ENCODE data around the gene LYSMD4.
A peak's percentile ranks its signal among the peaks of the same experiment; 100 is the strongest.
"Not testable (repeated sequence)": the region's sequence is repeated elsewhere in the genome, so short reads cannot be mapped to it uniquely, and the experiment has no call there.

The LYSMD4 gene

GRCh38 chr15:99752556-99752955 is 19.3 kb upstream of the LYSMD4 start:
- no peak overlapping the region for H3K4me3 ChIP-seq (ENCODE audit: low read length in 2 of 2)
- no peak overlapping the region for H3K9ac ChIP-seq (ENCODE audit: low read depth, low read length, poor library complexity)
- no peak overlapping the region for H3K23ac ChIP-seq (ENCODE audit: low read depth, low read length, poor library complexity)
- no peak overlapping the region for H2BK5ac ChIP-seq (ENCODE audit: low read length)
- no peak overlapping the region for H3K4me2 ChIP-seq (ENCODE audit: insufficient read depth, low read length, poor library complexity, severe bottlenecking)
- no peak overlapping the region for H2BK15ac ChIP-seq (ENCODE audit: low read length)
- no peaks in the 10 kb centered on the region for H3K36me3 ChIP-seq (replicated peaks in 1 of 2; ENCODE audit: control insufficient read depth in 2 of 2, insufficient read depth in 2 of 2, low read length in 2 of 2)
- H4K8ac ChIP-seq (ENCODE audit: low read depth, low read length): no peak overlapping the region
- no peak overlapping the region for H3K4ac ChIP-seq (ENCODE audit: low read length)
- no peak overlapping the region for H2AFZ ChIP-seq (ENCODE audit: low read length)
- no CpG with 5 or more reads among the region's 4 CpGs for WGBS, 2 donors (ENCODE audit: extremely low coverage in 2 of 2, insufficient read length in 2 of 2, insufficient replicate concordance in 1 of 2)
- no peaks in the 10 kb centered on the region for H3K9me3 ChIP-seq (replicated peaks in 1 of 2; ENCODE audit: control insufficient read depth in 2 of 2, insufficient read depth in 1 of 2, low read depth in 1 of 2, low read length in 2 of 2)
- H3K79me1 ChIP-seq (ENCODE audit: low read depth, low read length): no peaks in the 10 kb centered on the region
- peaks cover 0 to 7% (median 0%) of the 10 kb centered on the region in 3 experiments for H3K27me3 ChIP-seq (ENCODE audit: control insufficient read depth in 3 of 3, insufficient read depth in 3 of 3, low read depth in 1 of 3, low read length in 3 of 3)
- no peak overlapping the region for H4K91ac ChIP-seq (ENCODE audit: low read depth, low read length, poor library complexity)
- H3K14ac ChIP-seq (ENCODE audit: low read length): no peak overlapping the region
- no peak overlapping the region for H2BK120ac ChIP-seq (ENCODE audit: low read depth, low read length)
- H3K27ac ChIP-seq (replicated peaks; ENCODE audit: low read length): no peak overlapping the region
- H3K18ac ChIP-seq (ENCODE audit: low read length): no peak overlapping the region
- H2AK5ac ChIP-seq (ENCODE audit: low read depth, low read length): no peak overlapping the region
- H2BK12ac ChIP-seq (ENCODE audit: low read length): no peak overlapping the region
- peaks cover 3 to 5% of the 10 kb centered on the region in 2 donors for H3K4me1 ChIP-seq (ENCODE audit: control insufficient read depth in 2 of 2, insufficient read depth in 1 of 2, low read depth in 1 of 2, low read length in 2 of 2)
- DNase-seq (ENCODE audit: low spot score): no peak

DNA sequence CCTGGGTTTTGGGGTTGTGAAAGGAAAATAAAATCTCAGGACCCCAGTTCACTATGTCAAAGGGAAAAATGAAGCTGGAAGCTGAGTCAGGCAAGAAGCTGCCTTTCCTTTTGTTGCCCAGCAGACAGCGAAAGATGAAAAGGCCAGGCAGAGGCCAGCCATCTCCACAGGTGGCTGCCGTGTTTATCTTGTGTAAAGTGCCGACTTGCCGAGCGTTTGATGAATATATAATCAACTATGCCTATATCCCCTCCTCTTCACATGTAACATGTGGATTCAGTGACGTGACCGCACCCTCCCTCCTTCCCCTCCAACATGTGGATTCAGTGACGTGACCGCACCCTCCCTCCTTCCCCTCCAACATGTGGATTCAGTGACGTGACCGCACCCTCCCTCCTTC is 17.1 kb upstream of the LYSMD4 start:
- no CpG with 5 or more reads among the region's 11 CpGs for WGBS, 2 donors (ENCODE audit: extremely low coverage in 2 of 2, insufficient read length in 2 of 2, insufficient replicate concordance in 1 of 2)
- not testable (repeated sequence) for H2BK120ac ChIP-seq (ENCODE audit: low read depth, low read length); H3K4me2 ChIP-seq (ENCODE audit: insufficient read depth, low read length, poor library complexity, severe bottlenecking); H3K23ac ChIP-seq (ENCODE audit: low read depth, low read length, poor library complexity); H3K4ac ChIP-seq (ENCODE audit: low read length); H3K4me3 ChIP-seq (ENCODE audit: low read length in 2 of 2); H4K8ac ChIP-seq (ENCODE audit: low read depth, low read length); H3K18ac ChIP-seq (ENCODE audit: low read length); H3K9me3 ChIP-seq (replicated peaks in 1 of 2; ENCODE audit: control insufficient read depth in 2 of 2, insufficient read depth in 1 of 2, low read depth in 1 of 2, low read length in 2 of 2); H2BK12ac ChIP-seq (ENCODE audit: low read length); H2BK15ac ChIP-seq (ENCODE audit: low read length); H3K79me1 ChIP-seq (ENCODE audit: low read depth, low read length); H4K91ac ChIP-seq (ENCODE audit: low read depth, low read length, poor library complexity); H2AK5ac ChIP-seq (ENCODE audit: low read depth, low read length); H3K9ac ChIP-seq (ENCODE audit: low read depth, low read length, poor library complexity); H3K36me3 ChIP-seq (replicated peaks in 1 of 2; ENCODE audit: control insufficient read depth in 2 of 2, insufficient read depth in 2 of 2, low read length in 2 of 2); H3K14ac ChIP-seq (ENCODE audit: low read length); H2BK5ac ChIP-seq (ENCODE audit: low read length); H3K4me1 ChIP-seq (ENCODE audit: control insufficient read depth in 2 of 2, insufficient read depth in 1 of 2, low read depth in 1 of 2, low read length in 2 of 2); DNase-seq (ENCODE audit: low spot score); H3K27ac ChIP-seq (replicated peaks; ENCODE audit: low read length); H3K27me3 ChIP-seq (ENCODE audit: control insufficient read depth in 3 of 3, insufficient read depth in 3 of 3, low read depth in 1 of 3, low read length in 3 of 3)
- peak overlapping the region; percentile 18 for H2AFZ ChIP-seq (ENCODE audit: low read length)

DNA sequence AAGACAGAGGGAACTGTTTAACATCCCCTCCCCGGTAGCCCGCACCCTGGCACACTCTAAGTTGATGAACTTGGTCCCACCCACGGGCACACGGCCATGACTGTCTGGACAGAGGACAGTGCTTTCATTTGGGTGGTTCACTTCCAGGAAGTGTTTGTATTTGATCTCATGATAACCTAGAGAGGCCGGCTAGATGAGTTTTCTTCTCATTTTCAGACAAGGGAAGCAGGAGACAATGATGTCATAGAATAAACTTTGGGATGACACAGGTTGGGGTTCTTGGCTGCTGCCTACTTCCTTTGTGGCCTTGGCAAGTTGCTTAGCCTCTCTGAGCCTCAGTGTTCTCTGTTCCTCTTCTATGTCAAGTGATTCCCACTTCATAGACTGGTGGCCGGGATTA is 16.1 kb upstream of the LYSMD4 start:
- no CpG with 5 or more reads among the region's 6 CpGs for WGBS, 2 donors (ENCODE audit: extremely low coverage in 2 of 2, insufficient read length in 2 of 2, insufficient replicate concordance in 1 of 2)
- H3K4me2 ChIP-seq (ENCODE audit: insufficient read depth, low read length, poor library complexity, severe bottlenecking): no peak overlapping the region
- no peak overlapping the region for H3K18ac ChIP-seq (ENCODE audit: low read length)
- H3K4ac ChIP-seq (ENCODE audit: low read length): no peak overlapping the region
- no peak for DNase-seq (ENCODE audit: low spot score)
- H2BK5ac ChIP-seq (ENCODE audit: low read length): no peak overlapping the region
- no peak overlapping the region for H4K91ac ChIP-seq (ENCODE audit: low read depth, low read length, poor library complexity)
- H2AK5ac ChIP-seq (ENCODE audit: low read depth, low read length): no peak overlapping the region
- no peak overlapping the region for H2BK12ac ChIP-seq (ENCODE audit: low read length)
- no peak overlapping the region for H4K8ac ChIP-seq (ENCODE audit: low read depth, low read length)
- H3K36me3 ChIP-seq (replicated peaks in 1 of 2; ENCODE audit: control insufficient read depth in 2 of 2, insufficient read depth in 2 of 2, low read length in 2 of 2): no peaks in the 10 kb centered on the region
- H3K27me3 ChIP-seq (ENCODE audit: control insufficient read depth in 3 of 3, insufficient read depth in 3 of 3, low read depth in 1 of 3, low read length in 3 of 3): peaks cover 0 to 3% (median 0%) of the 10 kb centered on the region in 3 experiments
- H2BK15ac ChIP-seq (ENCODE audit: low read length): no peak overlapping the region
- no peaks in the 10 kb centered on the region for H3K9me3 ChIP-seq (replicated peaks in 1 of 2; ENCODE audit: control insufficient read depth in 2 of 2, insufficient read depth in 1 of 2, low read depth in 1 of 2, low read length in 2 of 2)
- peaks cover 3 to 5% of the 10 kb centered on the region in 2 donors for H3K4me1 ChIP-seq (ENCODE audit: control insufficient read depth in 2 of 2, insufficient read depth in 1 of 2, low read depth in 1 of 2, low read length in 2 of 2)
- H3K27ac ChIP-seq (replicated peaks; ENCODE audit: low read length): no peak overlapping the region
- no peak overlapping the region for H3K23ac ChIP-seq (ENCODE audit: low read depth, low read length, poor library complexity)
- H3K14ac ChIP-seq (ENCODE audit: low read length): no peak overlapping the region
- no peak overlapping the region for H3K9ac ChIP-seq (ENCODE audit: low read depth, low read length, poor library complexity)
- H2BK120ac ChIP-seq (ENCODE audit: low read depth, low read length): no peak overlapping the region
- H3K4me3 ChIP-seq (ENCODE audit: low read length in 2 of 2): no peak overlapping the region
- no peak overlapping the region for H2AFZ ChIP-seq (ENCODE audit: low read length)
- H3K79me1 ChIP-seq (ENCODE audit: low read depth, low read length): no peaks in the 10 kb centered on the region

DNA sequence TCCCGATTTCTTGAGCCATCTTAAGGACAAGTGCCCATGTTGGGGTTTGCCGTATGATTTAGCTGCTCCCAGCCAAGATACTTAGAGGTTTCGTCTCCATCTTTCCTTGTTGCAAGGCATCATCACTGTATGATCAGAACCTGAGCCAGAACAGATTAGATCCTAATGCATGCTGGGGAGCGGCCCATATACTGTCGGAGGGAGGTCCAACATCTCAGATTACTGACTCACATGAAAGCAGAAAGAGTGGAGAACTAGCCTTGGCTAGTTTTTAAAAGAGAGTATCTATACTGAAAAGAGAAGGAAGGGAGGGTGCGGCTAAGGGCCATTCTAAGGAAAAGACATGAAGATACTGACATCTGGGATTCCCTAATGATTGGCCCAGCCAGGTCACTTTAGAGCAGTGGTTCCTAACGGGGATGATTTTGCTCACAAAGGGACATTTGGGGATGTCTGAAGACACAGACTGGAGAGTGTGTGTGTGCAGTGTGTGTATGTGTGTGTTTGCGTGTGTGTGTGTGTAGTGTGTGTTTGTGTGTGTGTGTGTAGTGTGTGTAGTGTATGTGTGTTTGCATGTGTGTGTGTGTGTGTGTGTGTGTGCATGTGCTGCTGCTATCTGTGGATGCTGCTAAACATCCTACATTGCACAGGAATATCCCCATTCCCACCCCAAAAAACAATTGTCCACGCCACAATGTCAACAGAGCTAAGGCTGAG is 12.3 kb upstream of the LYSMD4 start:
- no peaks in the 10 kb centered on the region for H3K9me3 ChIP-seq (replicated peaks in 1 of 2; ENCODE audit: control insufficient read depth in 2 of 2, insufficient read depth in 1 of 2, low read depth in 1 of 2, low read length in 2 of 2)
- H4K8ac ChIP-seq (ENCODE audit: low read depth, low read length): no peak overlapping the region
- no peak overlapping the region for H3K4me2 ChIP-seq (ENCODE audit: insufficient read depth, low read length, poor library complexity, severe bottlenecking)
- no peaks in the 10 kb centered on the region for H3K79me1 ChIP-seq (ENCODE audit: low read depth, low read length)
- H2BK12ac ChIP-seq (ENCODE audit: low read length): no peak overlapping the region
- peaks cover 0 to 5% of the 10 kb centered on the region in 2 donors for H3K4me1 ChIP-seq (ENCODE audit: control insufficient read depth in 2 of 2, insufficient read depth in 1 of 2, low read depth in 1 of 2, low read length in 2 of 2)
- H2BK15ac ChIP-seq (ENCODE audit: low read length): no peak overlapping the region
- H3K9ac ChIP-seq (ENCODE audit: low read depth, low read length, poor library complexity): no peak overlapping the region
- no peak overlapping the region for H3K27ac ChIP-seq (replicated peaks; ENCODE audit: low read length)
- no CpG with 5 or more reads among the region's 9 CpGs for WGBS, 2 donors (ENCODE audit: extremely low coverage in 2 of 2, insufficient read length in 2 of 2, insufficient replicate concordance in 1 of 2)
- H4K91ac ChIP-seq (ENCODE audit: low read depth, low read length, poor library complexity): no peak overlapping the region
- H3K14ac ChIP-seq (ENCODE audit: low read length): peak overlapping the region; percentile 79
- no peak overlapping the region for H2AK5ac ChIP-seq (ENCODE audit: low read depth, low read length)
- no peaks in the 10 kb centered on the region for H3K36me3 ChIP-seq (replicated peaks in 1 of 2; ENCODE audit: control insufficient read depth in 2 of 2, insufficient read depth in 2 of 2, low read length in 2 of 2)
- H3K4me3 ChIP-seq (ENCODE audit: low read length in 2 of 2): peak overlapping the region in 1 of 2 donors; percentile 31
- no peak overlapping the region for H2BK120ac ChIP-seq (ENCODE audit: low read depth, low read length)
- no peak for DNase-seq (ENCODE audit: low spot score)
- H3K27me3 ChIP-seq (ENCODE audit: control insufficient read depth in 3 of 3, insufficient read depth in 3 of 3, low read depth in 1 of 3, low read length in 3 of 3): no peaks in the 10 kb centered on the region
- H3K18ac ChIP-seq (ENCODE audit: low read length): no peak overlapping the region
- H3K4ac ChIP-seq (ENCODE audit: low read length): no peak overlapping the region
- H2BK5ac ChIP-seq (ENCODE audit: low read length): no peak overlapping the region
- no peak overlapping the region for H2AFZ ChIP-seq (ENCODE audit: low read length)
- no peak overlapping the region for H3K23ac ChIP-seq (ENCODE audit: low read depth, low read length, poor library complexity)
